Stimulated activated CD4-positive, alpha-beta T cell treated with anti-CD3 and anti-CD28 coated beads, TNF-alpha, amount 100 ng/mL, for 24 hours (primary cell): ENCODE results near the gene GOLGA2.

Experiments
- DNase-seq, 3 experiments: peaks; one replicate each; pipeline ENCODE4 v3.0.0-alpha.2; 2020; ENCODE audit warnings: low read depth in 3 of 3

The GOLGA2 gene

GRCh38 chr9:128257907-128258306 lies 17.9 kb downstream of the GOLGA2 start:
- no peak for DNase-seq

DNA sequence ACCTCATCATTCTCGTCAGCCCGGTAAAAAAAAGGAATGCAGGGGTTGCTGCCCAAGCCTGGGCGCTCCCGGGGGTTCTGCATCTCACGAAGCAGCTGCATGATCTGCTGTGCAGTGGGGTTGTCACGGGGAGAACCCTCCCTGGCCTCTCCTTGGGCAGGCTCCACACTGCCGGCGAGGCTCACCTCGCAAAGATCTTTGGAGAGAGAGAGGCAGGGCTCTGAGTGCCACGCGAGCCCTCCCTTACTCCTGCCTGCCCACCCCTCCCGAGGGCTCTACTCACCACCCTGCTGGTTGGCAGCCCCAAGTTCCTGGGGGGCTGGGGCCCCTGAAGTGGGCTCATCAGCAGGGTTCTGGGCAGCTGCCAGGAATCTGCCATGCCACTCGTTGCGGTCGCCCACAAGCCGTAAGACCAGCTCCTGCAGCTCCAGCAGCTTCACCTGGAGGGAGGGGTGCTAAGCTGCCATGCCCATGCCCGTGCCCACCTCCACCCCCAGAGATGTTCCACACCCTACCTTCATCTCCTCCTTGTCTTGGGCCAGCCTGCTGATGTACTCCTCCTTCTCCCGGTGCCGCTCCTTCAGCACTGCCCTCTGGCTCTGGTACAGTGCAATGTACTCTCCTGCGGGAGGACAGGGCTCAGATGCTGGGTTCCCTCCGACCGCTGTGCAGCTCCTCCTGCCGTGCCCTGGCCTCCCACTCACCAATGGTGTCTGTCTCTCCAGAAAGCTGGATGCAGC lies 18.6 kb downstream of the GOLGA2 start:
- no peak for DNase-seq

DNA sequence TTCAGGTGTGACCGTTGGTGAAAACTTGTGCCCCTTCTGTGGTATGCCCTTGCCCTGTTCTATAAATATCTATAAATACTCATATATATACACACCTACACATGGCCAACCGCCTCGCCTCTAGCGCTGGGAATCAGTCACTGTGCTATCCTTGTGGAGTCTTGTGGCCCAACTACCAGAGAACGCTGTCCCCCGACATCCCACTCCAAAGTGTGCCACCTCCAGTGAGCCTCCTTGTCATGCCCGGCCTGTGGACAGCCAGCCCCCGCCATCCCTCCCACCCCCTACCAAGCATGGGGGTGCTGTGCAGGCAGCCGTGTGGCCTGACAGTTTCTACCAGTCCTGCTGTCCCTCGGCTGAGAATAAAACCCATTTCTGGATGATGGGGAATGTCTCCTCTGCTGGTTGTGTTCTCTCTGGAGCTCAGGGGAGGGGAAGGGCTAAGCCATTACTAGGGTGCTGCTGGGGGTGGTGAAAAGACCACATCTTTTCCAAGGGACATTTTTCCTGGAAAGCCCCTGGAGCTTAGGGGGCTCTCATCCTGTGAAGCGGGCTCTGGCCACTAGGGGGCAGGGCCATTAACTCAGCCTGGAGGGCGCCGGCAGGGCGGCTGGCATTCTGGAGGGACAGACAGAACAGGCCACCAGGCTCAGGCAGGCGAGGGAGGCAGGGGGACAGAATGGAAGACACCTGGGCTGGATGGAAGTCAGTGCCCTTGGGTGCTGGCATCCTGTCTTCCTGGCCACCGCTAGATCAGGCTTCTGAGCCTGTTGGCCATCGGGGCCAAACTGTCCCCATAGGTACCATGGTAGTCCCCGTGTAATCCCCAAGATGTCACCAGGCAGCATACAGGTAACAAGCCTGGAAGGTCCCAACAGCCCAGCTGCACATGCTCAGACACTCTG lies 20.7 kb downstream of the GOLGA2 start:
- DNase-seq = peak in 2 of 3 experiments; percentile 24 to 42

DNA sequence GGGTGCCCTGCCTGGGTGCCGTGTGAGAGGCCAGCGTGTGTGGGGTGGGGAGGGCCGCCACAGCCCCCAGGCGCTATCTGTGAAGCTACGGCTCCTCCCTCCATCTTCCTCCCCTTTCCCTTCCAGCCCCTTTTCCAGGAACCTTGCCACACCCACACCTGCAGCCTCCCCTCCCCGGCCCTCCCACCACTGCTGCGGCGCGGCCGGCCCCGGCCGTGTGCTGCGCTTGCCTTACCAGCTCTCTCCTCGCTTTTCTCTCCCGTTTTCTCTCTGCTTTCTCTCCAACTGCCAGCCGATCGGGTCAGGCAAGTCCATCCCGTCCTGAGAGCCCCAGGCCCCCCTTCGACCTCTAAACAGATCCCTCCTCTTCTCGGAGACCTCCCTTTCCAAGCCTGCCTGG lies 21.4 kb downstream of the GOLGA2 start:
- no peak for DNase-seq

- DNase-seq = no peak
Measured at GRCh38 chr9:128253991-128254346, 21.8 kb downstream of the GOLGA2 start.

DNA sequence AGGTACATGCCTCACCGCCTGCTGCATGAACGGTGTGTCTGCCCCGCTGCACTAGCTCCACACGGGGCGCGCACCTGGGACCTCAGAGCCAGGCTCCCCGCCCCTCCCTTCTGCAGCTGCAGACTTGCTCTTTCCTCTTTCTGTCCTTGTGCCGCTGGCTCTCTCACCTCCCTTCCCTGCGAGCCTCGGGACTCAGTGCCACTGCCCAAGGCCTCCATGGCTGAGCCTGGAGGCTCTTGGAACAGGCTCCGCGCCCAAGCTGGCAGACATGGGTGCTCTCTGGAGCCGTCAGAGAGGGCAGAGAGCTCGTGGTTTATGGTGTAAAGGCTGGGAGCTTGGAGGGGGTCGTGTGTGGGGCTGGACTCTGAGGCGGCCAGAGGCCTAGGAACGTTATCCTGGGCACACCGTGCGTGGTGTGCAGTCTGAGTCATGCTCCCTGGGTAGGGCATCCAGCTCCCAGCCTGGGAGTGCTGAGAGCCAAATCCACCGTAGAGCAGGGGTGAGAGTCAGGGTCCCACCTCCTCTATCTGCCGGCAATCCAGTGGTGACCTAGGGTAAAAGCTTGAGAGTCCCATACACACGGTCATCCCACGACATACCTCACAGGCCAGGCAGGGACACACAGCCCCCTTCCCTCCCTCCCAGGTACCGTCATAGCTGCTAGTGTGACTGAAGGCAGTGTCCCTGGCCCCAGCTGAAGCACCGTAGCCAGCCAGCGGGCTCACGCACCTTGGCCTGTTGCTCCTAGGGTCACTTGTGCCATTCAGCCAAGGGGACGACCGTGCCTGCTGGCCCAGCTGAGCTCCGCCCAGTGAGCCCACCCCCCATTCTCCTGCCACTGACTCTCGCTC lies 22.4 kb downstream of the GOLGA2 start:
- no peak for DNase-seq

- no peak for DNase-seq
Measured at GRCh38 chr9:128252317-128253139, 23.3 kb downstream of the GOLGA2 start.

GRCh38 chr9:128251732-128252100 lies 24.1 kb downstream of the GOLGA2 start:
- DNase-seq = no peak

GRCh38 chr9:128250839-128251731 lies 24.7 kb downstream of the GOLGA2 start:
- no peak for DNase-seq

GRCh38 chr9:128249908-128250838 lies 25.6 kb downstream of the GOLGA2 start:
- peak; percentile 93 to 100 (median 98) for DNase-seq

DNA sequence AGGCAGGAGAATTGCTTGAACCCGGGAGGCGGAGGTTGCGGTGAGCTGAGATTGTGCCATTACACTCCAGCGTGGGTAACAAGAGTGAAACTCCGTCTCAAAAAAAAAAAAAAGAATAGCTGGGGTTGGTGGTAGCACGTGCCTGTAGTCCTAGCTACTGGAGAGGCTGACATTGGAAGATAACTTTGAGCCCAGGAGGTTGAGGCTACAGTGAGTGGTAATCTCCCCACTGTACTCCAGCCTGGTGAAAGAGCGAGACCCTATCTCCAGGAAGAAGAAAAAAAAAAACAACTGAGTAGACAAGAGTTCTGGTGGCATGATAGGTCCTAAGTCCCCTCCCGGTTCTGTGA lies 26.3 kb downstream of the GOLGA2 start:
- no peak for DNase-seq

GRCh38 chr9:128247226-128247803 lies 28.5 kb downstream of the GOLGA2 start:
- no peak for DNase-seq

DNA sequence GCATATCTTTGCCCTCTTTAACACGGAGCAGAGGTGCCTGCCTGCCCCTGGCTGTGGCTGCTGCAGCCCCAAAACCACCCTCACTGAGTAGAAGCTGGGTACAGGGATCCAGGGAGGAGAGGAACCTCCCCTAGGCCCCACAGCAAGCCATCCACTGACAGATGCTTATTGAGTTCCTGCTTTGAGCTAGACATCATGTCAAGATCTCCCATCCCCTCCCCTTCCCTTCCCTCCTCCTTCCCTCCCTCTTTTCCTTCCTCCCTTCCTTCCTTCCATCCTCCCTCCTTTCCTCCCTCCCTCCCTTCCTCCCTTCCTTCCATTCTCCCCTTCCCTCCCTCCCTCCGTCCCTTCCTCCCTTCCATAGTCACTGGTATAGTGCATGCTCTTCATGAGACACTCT lies 29.3 kb downstream of the GOLGA2 start:
- DNase-seq = no peak

DNA sequence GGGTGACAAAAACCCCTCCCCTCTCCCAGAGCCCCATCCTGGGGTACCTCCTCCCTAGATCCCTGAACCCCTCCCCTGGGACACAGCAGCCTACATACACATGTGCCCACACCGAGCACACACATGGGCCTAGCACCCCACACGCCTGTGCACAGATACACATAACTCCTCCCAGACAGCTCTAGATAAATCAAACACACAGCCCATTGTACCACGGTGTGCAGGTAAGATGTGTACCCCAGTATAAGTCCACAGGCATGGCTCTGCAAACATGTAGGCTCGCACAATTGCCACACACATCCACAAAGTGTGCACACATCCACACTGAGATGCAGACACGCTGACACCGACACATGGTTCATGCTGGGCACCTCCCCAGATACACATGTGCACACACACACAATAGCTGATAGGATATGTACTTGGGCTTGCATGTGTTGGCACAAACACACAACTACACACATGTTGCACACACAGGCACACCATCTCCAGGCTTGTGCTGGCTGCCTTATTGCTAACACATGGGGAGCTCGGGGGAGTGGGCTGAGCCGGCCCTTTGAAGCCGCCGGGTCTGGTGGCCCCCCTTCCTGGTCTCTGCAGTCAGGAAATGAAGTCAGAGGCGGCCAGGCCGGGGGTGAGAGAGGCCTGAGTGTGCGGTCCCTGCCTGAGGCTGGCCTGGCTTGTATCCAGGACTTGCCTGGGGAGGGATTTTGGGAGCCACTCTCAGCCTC lies 30.2 kb downstream of the GOLGA2 start:
- no peak for DNase-seq

DNA sequence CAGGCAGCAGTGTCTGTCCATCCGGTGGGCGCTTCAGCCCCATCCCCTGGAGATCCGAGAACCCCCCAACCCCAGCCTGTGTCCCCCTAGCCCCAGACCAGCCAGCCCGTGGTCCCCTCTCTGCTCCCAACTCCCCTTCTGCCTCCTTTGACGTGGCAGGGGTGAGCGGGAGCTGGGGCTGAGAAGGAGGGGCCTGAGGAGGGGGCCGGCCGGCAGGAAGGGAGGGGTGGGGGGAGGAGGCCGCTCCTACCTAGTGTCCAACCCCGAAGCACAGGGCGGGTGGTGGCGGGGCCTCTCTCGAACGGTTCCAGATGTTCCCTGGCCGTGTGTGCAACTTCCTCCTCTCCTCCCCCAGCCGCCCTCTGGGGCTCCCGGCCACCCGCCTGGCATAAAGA lies 31.0 kb downstream of the GOLGA2 start:
- DNase-seq = no peak

GRCh38 chr9:128244091-128244836 lies 31.5 kb downstream of the GOLGA2 start:
- no peak for DNase-seq

DNA sequence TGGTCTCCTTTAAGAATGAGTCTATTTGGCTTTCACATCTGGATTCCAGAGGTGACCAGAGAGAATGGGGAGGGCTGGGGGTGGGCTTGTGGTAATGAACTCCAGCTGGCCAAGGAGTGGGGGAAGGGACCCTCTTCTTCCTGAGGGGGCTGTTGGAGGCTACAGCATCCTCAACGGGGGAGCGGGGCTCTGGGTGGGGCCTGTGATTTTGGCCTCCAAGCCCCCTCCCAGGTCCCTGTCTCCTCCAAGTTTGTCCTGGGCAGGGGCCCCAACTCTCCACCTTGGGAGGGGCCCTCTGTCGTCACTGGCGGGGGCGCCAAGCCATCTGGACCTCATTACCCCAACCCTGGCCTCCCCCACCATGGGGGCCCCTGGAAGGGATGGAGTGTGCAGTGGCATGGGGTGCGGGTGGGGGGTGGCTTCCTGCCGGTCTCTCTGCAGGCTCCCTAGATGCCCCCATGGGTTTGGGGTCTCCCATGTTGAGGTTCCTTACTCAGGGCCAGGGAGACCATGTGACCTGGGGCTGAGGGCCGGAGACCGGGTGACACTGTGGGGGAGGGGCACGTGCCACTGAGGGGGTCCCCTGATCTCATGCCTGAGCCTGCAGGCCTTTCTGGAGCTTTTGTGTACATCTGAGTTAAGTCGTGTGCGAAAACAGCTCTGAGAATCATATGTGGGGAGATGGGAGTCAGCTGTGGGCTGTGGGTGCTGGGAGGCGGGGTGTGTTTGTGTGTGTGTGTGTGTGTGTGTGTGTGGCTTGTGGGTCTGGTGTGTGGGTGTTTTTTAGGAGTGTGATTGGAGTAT lies 32.4 kb downstream of the GOLGA2 start:
- no peak for DNase-seq
